PC-3 (cell line): ENCODE data around the gene ZACN. TPM values are rescaled to one million over a fixed set of nuclear protein-coding genes. Genes with fewer than 3 reads are reported as not detected.

Experiments used
- ATAC-seq: fragments of 200-7000 bp; cut with Tn5 transposase; 2 replicates; pipeline ENCODE4 v1.9.1; 2020; ENCODE audit warnings: mild to moderate bottlenecking, moderate library complexity
- BruUV-seq: library from RNA; stranded (reverse); fragments of 400-500 nt; replicated peaks from 2 replicates; lab custom pipeline; 2021; lab: Mats Ljungman, UMichigan
- CTCF ChIA-PET: fragments of 300-600 bp; sonication (Branson Sonifier 250); formaldehyde crosslinking; loops from one replicate; lab custom pipeline; 2022; ENCODE audit warnings: antibody characterized with exemption; lab: Charles Lee
- POLR2A ChIA-PET: fragments of 300-600 bp; sonication (Branson Sonifier 250); formaldehyde crosslinking; loops from one replicate; lab custom pipeline; 2022; ENCODE audit warnings: antibody characterized with exemption; ENCODE audit not compliant: unreplicated experiment; lab: Charles Lee
- DNase-seq: peaks from one replicate; pipeline ENCODE4 v3.0.0-alpha.2; 2015
- H2AFZ ChIP-seq: fragments of 300-600 bp; sonication (generic); 2 replicates; pipeline ENCODE4 v1.6.0; 2016; ENCODE audit warnings: antibody characterized with exemption, low read length
- H3F3A ChIP-seq: fragments of 300-600 bp; sonication (generic); one replicate; pipeline ENCODE4 v1.6.0; 2017; ENCODE audit warnings: antibody characterized with exemption, low read length, control low read depth, mild to moderate bottlenecking; ENCODE audit not compliant: unreplicated experiment
- H3K27ac ChIP-seq: fragments of 300-600 bp; sonication (generic); 2 replicates; pipeline ENCODE4 v1.5.1; 2016; ENCODE audit warnings: mild to moderate bottlenecking, low read length
- H3K27me3 ChIP-seq: fragments of 300-600 bp; sonication (generic); 2 replicates; pipeline ENCODE4 v1.6.1; 2016; ENCODE audit warnings: low read length, mixed read lengths
- H3K36me3 ChIP-seq: fragments of 300-600 bp; sonication (generic); 2 replicates; pipeline ENCODE4 v1.6.1; 2016; ENCODE audit warnings: low read depth, mixed run types, low read length, mixed read lengths
- H3K4me1 ChIP-seq: fragments of 300-600 bp; sonication (generic); 2 replicates; pipeline ENCODE4 v1.5.1; 2016; ENCODE audit warnings: low read length; ENCODE audit not compliant: insufficient read depth
- H3K4me2 ChIP-seq: fragments of 300-600 bp; sonication (generic); 2 replicates; pipeline ENCODE4 v1.6.0; 2016; ENCODE audit warnings: low read length
- H3K4me3 ChIP-seq: fragments of 300-600 bp; sonication (generic); 2 replicates; pipeline ENCODE4 v1.5.1; 2016; ENCODE audit warnings: mild to moderate bottlenecking, low read length, mixed read lengths
- H3K79me2 ChIP-seq: fragments of 300-600 bp; sonication (generic); 2 replicates; pipeline ENCODE4 v1.6.1; 2017; ENCODE audit warnings: low read length, mixed read lengths
- H3K9ac ChIP-seq: fragments of 300-600 bp; sonication (generic); 2 replicates; pipeline ENCODE4 v1.6.0; 2016; ENCODE audit warnings: mild to moderate bottlenecking, low read length
- H3K9me2 ChIP-seq: fragments of 300-600 bp; sonication (generic); replicated peaks from 2 replicates; pipeline ENCODE4 v1.6.1; 2016; ENCODE audit warnings: mixed run types, low read length, mixed read lengths
- H3K9me3 ChIP-seq: fragments of 300-600 bp; sonication (generic); 2 replicates; pipeline ENCODE4 v1.6.1; 2016; ENCODE audit warnings: low read length, mixed read lengths
- H4K20me1 ChIP-seq: fragments of 300-600 bp; sonication (generic); 2 replicates; pipeline ENCODE4 v1.6.1; 2016; ENCODE audit warnings: low read length, mixed read lengths
- CTCF ChIP-seq: fragments of 300-600 bp; sonication (generic); conservative IDR thresholded peaks from 2 replicates; pipeline ENCODE4 v1.5.1; 2017; ENCODE audit warnings: antibody characterized with exemption, low read depth, mild to moderate bottlenecking, low read length
- EZH2 ChIP-seq: fragments of 300-600 bp; sonication (generic); IDR thresholded peaks from one replicate; pipeline ENCODE4 v1.6.1; 2017; ENCODE audit warnings: antibody characterized with exemption, mild to moderate bottlenecking, low read length; ENCODE audit not compliant: unreplicated experiment
- EZH2phosphoT487 ChIP-seq: fragments of 300-600 bp; sonication (generic); IDR thresholded peaks from 2 replicates; pipeline ENCODE4 v1.6.1; 2018; ENCODE audit warnings: mild to moderate bottlenecking, antibody characterized with exemption, low read length, borderline replicate concordance
- intact Hi-C: fragments of 100-400 bp; cut with micrococcal nuclease; formaldehyde crosslinking; loops from 2 replicates; pipeline ENCODE4 v1.9.0; 2023
- total RNA-seq: library from RNA; depleted of rRNA; stranded (reverse); fragments of >200 nt; gene quantifications from 2 replicates; pipeline ENCODE4 v1.2.3, GENCODE V29; 2014

The ZACN gene
- total RNA-seq, 1 experiment from 2014 or later, result 0.11 TPM

GRCh38 chr17:76081295-76082210 is 2.6 kb downstream of the ZACN start:
- ATAC-seq (no peak), DNase-seq (no peak)
- Histone ChIP-seq H3K9me3 (no peaks in the 10 kb centered on the region), H3K4me1 (no peaks in the 10 kb centered on the region), H3K36me3 (peaks cover 25% of the 10 kb centered on the region), H3K27ac (no peak overlapping the region), H3K9me2 (no peaks in the 10 kb centered on the region), H3K9ac (no peak overlapping the region), H2AFZ (no peak overlapping the region), H3K79me2 (no peaks in the 10 kb centered on the region), H3K4me3 (no peak overlapping the region), H3K27me3 (peaks cover 38% of the 10 kb centered on the region), H4K20me1 (no peaks in the 10 kb centered on the region), H3K4me2 (no peak overlapping the region), H3F3A (no peaks in the 10 kb centered on the region)
- CTCF ChIA-PET, result no interaction called here
- POLR2A ChIA-PET, result no interaction called here
- intact Hi-C loops, result no loop called here
- TF ChIP-seq CTCF (no peak), EZH2 (no peak), EZH2phosphoT487 (no peak)
- no TSS peak for BruUV-seq

- no peaks in the 10 kb centered on the region for H3K4me1 ChIP-seq
- TF ChIP-seq EZH2, result no peak
- no peak for TF ChIP-seq EZH2phosphoT487
- H3F3A ChIP-seq, result no peaks in the 10 kb centered on the region
- H3K4me2 ChIP-seq, result no peak overlapping the region
- intact Hi-C loops, result no loop called here
- H3K9me2 ChIP-seq, result no peaks in the 10 kb centered on the region
- POLR2A ChIA-PET, result no interaction called here
- H3K9me3 ChIP-seq, result no peaks in the 10 kb centered on the region
- H3K4me3 ChIP-seq, result no peak overlapping the region
- H3K27me3 ChIP-seq, result peaks cover 27% of the 10 kb centered on the region
- CTCF ChIA-PET, result no interaction called here
- H3K27ac ChIP-seq, result no peak overlapping the region
- no peak overlapping the region for H2AFZ ChIP-seq
- peaks cover 36% of the 10 kb centered on the region for H3K36me3 ChIP-seq
- no peak for DNase-seq
- no peak overlapping the region for H3K9ac ChIP-seq
- H4K20me1 ChIP-seq, result no peaks in the 10 kb centered on the region
- no peaks in the 10 kb centered on the region for H3K79me2 ChIP-seq
- no peak for ATAC-seq
- BruUV-seq, result TSS peak; percentile 12
Measured at GRCh38 chr17:76082326-76083251, 3.6 kb downstream of the ZACN start.

- ChIA-PET CTCF (no interaction called here), POLR2A (no interaction called here)
- H3K27me3 ChIP-seq, result peaks cover 17% of the 10 kb centered on the region
- no peaks in the 10 kb centered on the region for H3F3A ChIP-seq
- no peak overlapping the region for H3K27ac ChIP-seq
- ATAC-seq (no peak), DNase-seq (no peak)
- intact Hi-C loops, result no loop called here
- no peaks in the 10 kb centered on the region for H4K20me1 ChIP-seq
- no peaks in the 10 kb centered on the region for H3K9me3 ChIP-seq
- H3K4me3 ChIP-seq, result no peak overlapping the region
- H3K79me2 ChIP-seq, result no peaks in the 10 kb centered on the region
- no peak overlapping the region for H3K9ac ChIP-seq
- H3K4me2 ChIP-seq, result no peak overlapping the region
- peaks cover 45% of the 10 kb centered on the region for H3K36me3 ChIP-seq
- TF ChIP-seq EZH2phosphoT487 (no peak), EZH2 (no peak), CTCF (no peak)
- no peaks in the 10 kb centered on the region for H3K4me1 ChIP-seq
- no TSS peak for BruUV-seq
- H3K9me2 ChIP-seq, result no peaks in the 10 kb centered on the region
- no peak overlapping the region for H2AFZ ChIP-seq
Measured at GRCh38 chr17:76083536-76084182, 4.7 kb downstream of the ZACN start.
